H1 (cell line): Measurements from ENCODE around the gene ETV1. TPM values are rescaled to one million over a fixed set of nuclear protein-coding genes. Genes with fewer than 3 reads are reported as not detected.

Experiments used
- CTCF ChIA-PET: fragments of 300-600 bp; sonication (Branson Sonifier 250); formaldehyde crosslinking; loops from one replicate; lab custom pipeline; 2021; ENCODE audit not compliant: partially characterized antibody; lab: Charles Lee
- POLR2A ChIA-PET: fragments of 300-600 bp; sonication (Branson Sonifier 250); formaldehyde crosslinking; loops from one replicate; lab custom pipeline; 2021; ENCODE audit warnings: inconsistent platforms; ENCODE audit not compliant: partially characterized antibody; lab: Charles Lee
- DNase-seq, 2 experiments: peaks; one replicate each; pipeline versions ENCODE4 v3.0.0 to v3.0.0-alpha.2; 2010 to 2022; ENCODE audit warnings: low spot score in 2 of 2, low read depth in 1 of 2, mixed read lengths in 1 of 2
- FAIRE-seq: peaks from 2 replicates; lab custom pipeline; 2011; peaks lifted over from hg19 to GRCh38; lab: Jason Lieb, UNC
- H2AFZ ChIP-seq: 2 replicates; pipeline ENCODE4 v1.8.1; 2012; ENCODE audit warnings: low read length, inconsistent platforms
- H2AK5ac ChIP-seq: 2 replicates; pipeline ENCODE4 v1.6.1; 2013; ENCODE audit warnings: low read depth, low read length
- H2BK120ac ChIP-seq: replicated peaks from 2 replicates; pipeline ENCODE3; 2013; ENCODE audit warnings: low read depth, low read length, inconsistent platforms
- H2BK12ac ChIP-seq: 2 replicates; pipeline ENCODE4 v1.6.1; 2013; ENCODE audit warnings: low read depth, low read length
- H2BK15ac ChIP-seq: 2 replicates; pipeline ENCODE4 v1.6.1; 2013; ENCODE audit warnings: low read length
- H2BK20ac ChIP-seq: 2 replicates; pipeline ENCODE4 v1.6.1; 2013; ENCODE audit warnings: low read length
- H2BK5ac ChIP-seq: 2 replicates; pipeline ENCODE4 v1.6.1; 2013; ENCODE audit warnings: low read depth, low read length
- H3K14ac ChIP-seq: 2 replicates; pipeline ENCODE4 v1.6.1; 2013; ENCODE audit warnings: inconsistent platforms; ENCODE audit not compliant: insufficient read length
- H3K18ac ChIP-seq: 2 replicates; pipeline ENCODE4 v1.6.1; 2013; ENCODE audit warnings: low read length; ENCODE audit errors: extremely low read depth
- H3K23ac ChIP-seq: 2 replicates; pipeline ENCODE4 v1.6.1; 2013; ENCODE audit warnings: inconsistent platforms; ENCODE audit not compliant: insufficient read length
- H3K23me2 ChIP-seq: 2 replicates; pipeline ENCODE4 v1.6.1; 2013; ENCODE audit warnings: low read depth, low read length
- H3K27ac ChIP-seq: 2 replicates; pipeline ENCODE4 v1.6.1; 2011; ENCODE audit warnings: low read depth, low read length, inconsistent platforms
- H3K27me3 ChIP-seq, 4 experiments: replicated peaks in 1 of 4; 1 replicate in 1 of 4; 2 replicates in 3 of 4; pipeline versions ENCODE4 v1.6.1 to v1.8.1; 2011 to 2013; ENCODE audit warnings: low read length in 3 of 4, mild to moderate bottlenecking in 3 of 4, inconsistent platforms in 2 of 4, mixed read lengths in 2 of 4, moderate library complexity in 1 of 4; ENCODE audit not compliant: control insufficient read depth in 3 of 4, insufficient read depth in 3 of 4; ENCODE audit errors: extremely low read depth in 1 of 4
- H3K36me3 ChIP-seq, 4 experiments: 2 replicates each; pipeline versions ENCODE4 v1.6.1 to v1.8.1; 2011 to 2013; ENCODE audit warnings: mild to moderate bottlenecking in 4 of 4, low read length in 3 of 4, moderate library complexity in 2 of 4, control low read depth in 1 of 4, inconsistent platforms in 1 of 4; ENCODE audit not compliant: insufficient read depth in 4 of 4, control insufficient read depth in 2 of 4
- H3K4ac ChIP-seq: replicated peaks from 2 replicates; pipeline ENCODE3; 2013; ENCODE audit warnings: low read length, low read depth, mixed read lengths, inconsistent platforms; ENCODE audit not compliant: insufficient read length
- H3K4me1 ChIP-seq, 4 experiments: replicated peaks in 1 of 4; 1 replicate in 1 of 4; 2 replicates in 3 of 4; pipeline versions ENCODE4 v1.6.1 to v1.8.1; 2011 to 2013; ENCODE audit warnings: low read length in 3 of 4, inconsistent platforms in 2 of 4, mixed read lengths in 1 of 4; ENCODE audit not compliant: insufficient read depth in 4 of 4, control insufficient read depth in 3 of 4
- H3K4me2 ChIP-seq, 2 experiments: 2 replicates each; pipeline versions ENCODE4 v1.6.1 to v1.8.1; 2011 to 2013; ENCODE audit warnings: low read depth in 2 of 2, low read length in 2 of 2, control low read depth in 1 of 2, inconsistent platforms in 1 of 2, mild to moderate bottlenecking in 1 of 2; ENCODE audit not compliant: insufficient read depth in 1 of 2
- H3K4me3 ChIP-seq, 4 experiments: fragments of 200-600, 300-600 bp in 1 of 4; sonication (generic), shearing (Covaris generic), sonication (Bioruptor Twin) in 1 of 4; 2 replicates each; pipeline versions ENCODE4 v1.5.1 to v1.8.1; 2011 to 2016; ENCODE audit warnings: low read length in 4 of 4, low read depth in 3 of 4, control low read depth in 2 of 4, inconsistent platforms in 2 of 4, mild to moderate bottlenecking in 2 of 4, mixed read lengths in 1 of 4, moderate library complexity in 1 of 4; ENCODE audit not compliant: insufficient read depth in 2 of 4; ENCODE audit errors: extremely low read depth in 1 of 4
- H3K56ac ChIP-seq: replicated peaks from 2 replicates; pipeline ENCODE3; 2013; ENCODE audit warnings: low read depth, mild to moderate bottlenecking, mixed read lengths, low read length, inconsistent platforms; ENCODE audit not compliant: insufficient read length
- H3K79me1 ChIP-seq: 2 replicates; pipeline ENCODE4 v1.6.1; 2013; ENCODE audit warnings: low read depth, low read length, control low read depth
- H3K79me2 ChIP-seq, 2 experiments: 2 replicates each; pipeline versions ENCODE4 v1.6.1 to v1.8.1; 2012 to 2013; ENCODE audit warnings: low read length in 2 of 2, mild to moderate bottlenecking in 2 of 2, inconsistent platforms in 1 of 2; ENCODE audit not compliant: insufficient read depth in 2 of 2, control insufficient read depth in 1 of 2
- H3K9ac ChIP-seq, 4 experiments: replicated peaks in 1 of 4; 1 replicate in 1 of 4; 2 replicates in 3 of 4; pipeline versions ENCODE4 v1.6.1 to v1.8.1; 2011 to 2013; ENCODE audit warnings: low read depth in 3 of 4, low read length in 3 of 4, control low read depth in 2 of 4, mild to moderate bottlenecking in 2 of 4, moderate library complexity in 2 of 4, inconsistent platforms in 1 of 4; ENCODE audit errors: extremely low read depth in 1 of 4
- H3K9me3 ChIP-seq, 2 experiments: 2 replicates each; pipeline versions ENCODE4 v1.6.1 to v1.8.1; 2012 to 2013; ENCODE audit warnings: mild to moderate bottlenecking in 2 of 2, moderate library complexity in 2 of 2, control low read depth in 1 of 2, inconsistent platforms in 1 of 2, low read depth in 1 of 2, low read length in 1 of 2, mixed read lengths in 1 of 2; ENCODE audit not compliant: insufficient read depth in 2 of 2
- H4K20me1 ChIP-seq, 2 experiments: replicated peaks in 1 of 2; 2 replicates each; pipeline versions ENCODE3 to v1.8.1; 2011 to 2013; ENCODE audit warnings: inconsistent platforms in 2 of 2, low read length in 2 of 2, mild to moderate bottlenecking in 1 of 2; ENCODE audit not compliant: insufficient read depth in 2 of 2, control insufficient read depth in 1 of 2
- H4K5ac ChIP-seq: 2 replicates; pipeline ENCODE4 v1.6.1; 2013; ENCODE audit warnings: low read length, low read depth, mixed read lengths, inconsistent platforms; ENCODE audit not compliant: insufficient read length
- H4K8ac ChIP-seq: 2 replicates; pipeline ENCODE4 v1.8.0; 2013; ENCODE audit warnings: mild to moderate bottlenecking, moderate library complexity, low read length, inconsistent platforms; ENCODE audit not compliant: insufficient read depth; ENCODE audit errors: extremely low read depth
- H4K91ac ChIP-seq: replicated peaks from 2 replicates; pipeline ENCODE3; 2013; ENCODE audit warnings: low read length, mixed read lengths, inconsistent platforms; ENCODE audit not compliant: insufficient read length
- BACH1 ChIP-seq: IDR thresholded peaks from 2 replicates; pipeline ENCODE4 v1.6.1; 2012; ENCODE audit warnings: low read length, improper control_type of control experiment
- BRCA1 ChIP-seq: IDR thresholded peaks from 2 replicates; pipeline ENCODE4 v1.6.1; 2012; ENCODE audit warnings: low read depth, low read length, improper control_type of control experiment
- CBX5 ChIP-seq: fragments of 300-800, 300-1000 bp; sonication (generic); IDR thresholded peaks from 2 replicates; pipeline ENCODE4 v1.7.1; 2016; ENCODE audit warnings: antibody characterized with exemption, low read length, low read depth
- CBX8 ChIP-seq: fragments of 300-800, 300-1000 bp; sonication (generic); IDR thresholded peaks from 2 replicates; pipeline ENCODE4 v1.7.1; 2016; ENCODE audit warnings: low read depth, low read length, borderline replicate concordance
- CREB1 ChIP-seq: IDR thresholded peaks from 2 replicates; pipeline ENCODE4 v1.6.1; 2012; ENCODE audit warnings: inconsistent platforms
- EGR1 ChIP-seq: IDR thresholded peaks from 2 replicates; pipeline ENCODE4 v1.6.1; 2011; ENCODE audit warnings: low read depth, low read length, borderline replicate concordance
- FOSL1 ChIP-seq: IDR thresholded peaks from 2 replicates; pipeline ENCODE4 v1.6.1; 2011; ENCODE audit warnings: mild to moderate bottlenecking, low read depth, low read length, moderate library complexity; ENCODE audit not compliant: insufficient read depth
- GTF2F1 ChIP-seq: IDR thresholded peaks from 2 replicates; pipeline ENCODE4 v1.6.1; 2012; ENCODE audit warnings: low read depth, low read length, improper control_type of control experiment, borderline replicate concordance
- KDM1A ChIP-seq: fragments of 200-600, 300-600 bp; sonication (generic); IDR thresholded peaks from 2 replicates; pipeline ENCODE4 v1.7.1; 2016; ENCODE audit warnings: mild to moderate bottlenecking, low read length, borderline replicate concordance
- PHF8 ChIP-seq: fragments of 200-600 bp; sonication (generic); conservative IDR thresholded peaks from 2 replicates; pipeline ENCODE4 v1.7.1; 2012; ENCODE audit warnings: low read depth, mild to moderate bottlenecking, inconsistent platforms, low read length, moderate library complexity
- POLR2AphosphoS5 ChIP-seq: IDR thresholded peaks from 2 replicates; pipeline ENCODE4 v1.6.1; 2011; ENCODE audit warnings: low read depth, low read length
- RBBP5 ChIP-seq: IDR thresholded peaks from 2 replicates; pipeline ENCODE4 v1.7.1; 2012; ENCODE audit warnings: low read depth, mild to moderate bottlenecking, inconsistent platforms, low read length, moderate library complexity, borderline replicate concordance
- RXRA ChIP-seq: IDR thresholded peaks from 2 replicates; pipeline ENCODE4 v1.6.1; 2011; ENCODE audit warnings: low read depth, mild to moderate bottlenecking, low read length, moderate library complexity; ENCODE audit not compliant: insufficient read depth
- SP2 ChIP-seq: IDR thresholded peaks from 2 replicates; pipeline ENCODE4 v1.6.1; 2012; ENCODE audit warnings: mild to moderate bottlenecking, low read length, inconsistent platforms
- SRF ChIP-seq: IDR thresholded peaks from 2 replicates; pipeline ENCODE4 v1.6.1; 2011; ENCODE audit warnings: mild to moderate bottlenecking, low read depth, low read length, moderate library complexity
- TBP ChIP-seq: IDR thresholded peaks from 2 replicates; pipeline ENCODE4 v1.6.1; 2011; ENCODE audit warnings: low read depth, low read length, improper control_type of control experiment
- WGBS, 2 experiments: shearing (Covaris generic) in 1 of 2; methylation state at CpG; one replicate each; pipeline versions ENCODE4 v1.1.6 to v1.1.7; 2013 to 2015; ENCODE audit warnings: low lambda C conversion rate in 2 of 2, mixed read lengths in 2 of 2, inconsistent platforms in 1 of 2, low coverage in 1 of 2, missing lambda C conversion rate in 1 of 2; ENCODE audit not compliant: insufficient replicate concordance in 2 of 2, insufficient coverage in 1 of 2, insufficient read length in 1 of 2; ENCODE audit errors: extremely low coverage in 1 of 2, missing lambda C conversion rate in 1 of 2; 5-methylcytosine and 5-hydroxymethylcytosine counted together
- polyA plus RNA-seq, 7 experiments: library from polyadenylated mRNA; depleted of rRNA in 3 of 7; stranded (reverse) in 5 of 7; unstranded in 2 of 7; fragments of >200 nt in 5 of 7; fragments of 200-250 nt in 2 of 7; gene quantifications; 1 replicate in 5 of 7; 2 replicates in 1 of 7; 4 replicates in 1 of 7; pipeline versions ENCODE4 v1.2.1 to v1.2.3, GENCODE V29; 2011 to 2013; ENCODE audit warnings: missing spikeins in 2 of 7, mixed read lengths in 2 of 7
- total RNA-seq: library from RNA; stranded (reverse); fragmentation: NEBNext Ultra II Directional; extraction: Animal tissue kit (Norgen Biotek cat#: 25700); gene quantifications from 2 replicates; pipeline ENCODE4 v1.2.1, GENCODE V29; 2021

ETV1 gene
- total and polyA plus RNA-seq, 2 of the 8 experiments (the other 6 are each of a cell fraction or from before 2014, with no cell fraction given): 58.3 to 91.2 TPM

DNA sequence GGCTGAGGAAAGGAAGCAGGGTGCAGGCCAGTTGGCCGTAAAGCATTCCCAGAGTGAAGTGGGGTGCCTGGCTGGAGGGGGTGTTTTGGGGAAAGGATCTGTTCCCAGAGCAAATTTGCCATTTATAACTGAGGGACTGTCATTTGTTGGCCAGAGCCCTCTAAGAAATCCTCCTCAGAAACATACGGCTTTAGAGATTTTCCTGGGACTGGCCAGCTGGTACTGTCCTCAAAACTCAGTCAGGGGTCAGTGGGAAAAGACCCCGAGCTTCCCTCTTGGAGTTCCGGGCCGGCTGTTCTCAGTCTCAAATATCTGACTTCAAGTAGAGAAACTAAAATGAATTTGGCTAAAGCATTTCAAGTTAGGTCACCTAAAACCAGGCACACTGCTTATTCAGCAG is 55.9 kb downstream of the ETV1 start:
- no peak overlapping the region for H3K27ac ChIP-seq
- TF ChIP-seq BACH1: no peak
- no peak for TF ChIP-seq SP2
- no peak for TF ChIP-seq KDM1A
- no peak for TF ChIP-seq TBP
- no peak for TF ChIP-seq RBBP5
- no peak for TF ChIP-seq SRF
- no peak for TF ChIP-seq EGR1
- no peak for TF ChIP-seq CBX5
- no peak for TF ChIP-seq GTF2F1
- no peak for TF ChIP-seq CREB1
- TF ChIP-seq FOSL1: no peak
- TF ChIP-seq PHF8: no peak
- no peak for TF ChIP-seq CBX8
- no peak for TF ChIP-seq BRCA1
- no peak for TF ChIP-seq POLR2AphosphoS5
- no peak for TF ChIP-seq RXRA

More for the DNA sequence above, 55.9 kb downstream of the ETV1 start:
- no peak overlapping the region for H4K5ac ChIP-seq
- H3K4me1 ChIP-seq: no peaks in the 10 kb centered on the region
- H3K56ac ChIP-seq: no peak overlapping the region
- no peak overlapping the region for H3K4me2 ChIP-seq
- no peaks in the 10 kb centered on the region for H3K27me3 ChIP-seq
- 85% methylated on average over 5 of the region's 5 CpGs; no CpG with 5 or more reads in 1 of the 2 experiments for WGBS, 2 experiments
- no peak overlapping the region for H2BK12ac ChIP-seq
- no peak overlapping the region for H2BK20ac ChIP-seq
- H3K79me2 ChIP-seq: no peaks in the 10 kb centered on the region
- no peaks in the 10 kb centered on the region for H4K20me1 ChIP-seq
- no peak overlapping the region for H3K4me3 ChIP-seq
- peaks cover 4 to 30% (median 22%) of the 10 kb centered on the region in 4 experiments; a peak in 6 of 8 replicates for H3K36me3 ChIP-seq
- no peak overlapping the region for H2BK5ac ChIP-seq
- FAIRE-seq (no peak), DNase-seq (no peak)
- ChIA-PET POLR2A (no interaction called here), CTCF (no interaction called here)
- no peaks in the 10 kb centered on the region for H3K23me2 ChIP-seq
- H2AK5ac ChIP-seq: no peak overlapping the region
- H3K4ac ChIP-seq: no peak overlapping the region
- H2AFZ ChIP-seq: no peak overlapping the region
- no peaks in the 10 kb centered on the region for H3K79me1 ChIP-seq
- no peak overlapping the region for H4K8ac ChIP-seq
- H3K9me3 ChIP-seq: no peaks in the 10 kb centered on the region
- H3K18ac ChIP-seq: no peak overlapping the region
- H3K23ac ChIP-seq: no peak overlapping the region
- no peak overlapping the region for H3K14ac ChIP-seq
- no peak overlapping the region for H2BK15ac ChIP-seq
- no peak overlapping the region for H3K9ac ChIP-seq
- H4K91ac ChIP-seq: no peak overlapping the region
- H2BK120ac ChIP-seq: no peak overlapping the region
